OCI-LY1 (cell line): ENCODE results near the gene PDE11A.

ENCODE experiments used
- H2AFZ ChIP-seq: fragments of 200-600 bp; sonication (generic), shearing (Covaris generic); 2 replicates; pipeline ENCODE4 v1.6.0; 2014; ENCODE audit warnings: antibody characterized with exemption, mild to moderate bottlenecking, low read length
- H3F3A ChIP-seq: fragments of 200-600 bp; sonication (generic), shearing (Covaris generic); 2 replicates; pipeline ENCODE4 v1.6.0; 2014; ENCODE audit warnings: mild to moderate bottlenecking, antibody characterized with exemption, low read length, moderate library complexity; ENCODE audit not compliant: insufficient read depth
- H3K27ac ChIP-seq: fragments of 200-600 bp; sonication (generic); 2 replicates; pipeline ENCODE4 v1.5.1; 2014; ENCODE audit warnings: low read length, mixed run types, mild to moderate bottlenecking, low read depth; ENCODE audit not compliant: poor library complexity, severe bottlenecking
- H3K27me3 ChIP-seq: fragments of 200-600 bp; sonication (generic); 2 replicates; pipeline ENCODE4 v1.6.0; 2014; ENCODE audit warnings: antibody characterized with exemption, mild to moderate bottlenecking, low read length, moderate library complexity; ENCODE audit not compliant: insufficient read depth
- H3K36me3 ChIP-seq: fragments of 200-600 bp; sonication (generic); 2 replicates; pipeline ENCODE4 v1.6.1; 2014; ENCODE audit warnings: mild to moderate bottlenecking, antibody characterized with exemption, low read length, moderate library complexity, mixed read lengths; ENCODE audit not compliant: insufficient read depth
- H3K4me1 ChIP-seq: fragments of 200-600 bp; sonication (generic); 2 replicates; pipeline ENCODE4 v1.5.1; 2014; ENCODE audit warnings: mild to moderate bottlenecking, low read length, moderate library complexity; ENCODE audit not compliant: insufficient read depth, severe bottlenecking
- H3K4me2 ChIP-seq: fragments of 200-600 bp; sonication (generic), shearing (Covaris generic); 2 replicates; pipeline ENCODE4 v1.6.1; 2014; ENCODE audit warnings: low read length
- H3K4me3 ChIP-seq: fragments of 200-600 bp; sonication (generic); 2 replicates; pipeline ENCODE4 v1.5.1; 2014; ENCODE audit warnings: low read length, low read depth, mild to moderate bottlenecking, mixed read lengths; ENCODE audit not compliant: poor library complexity, severe bottlenecking
- H3K79me2 ChIP-seq: fragments of 200-600 bp; shearing (Covaris generic); 2 replicates; pipeline ENCODE4 v1.6.1; 2016; ENCODE audit warnings: mixed run types, low read length, mixed read lengths; ENCODE audit not compliant: insufficient read depth
- H3K9ac ChIP-seq: fragments of 200-600 bp; sonication (generic), shearing (Covaris generic); 2 replicates; pipeline ENCODE4 v1.6.1; 2014; ENCODE audit warnings: mild to moderate bottlenecking, low read length, mixed read lengths
- H3K9me2 ChIP-seq: fragments of 200-600 bp; sonication (generic), shearing (Covaris generic); 2 replicates; pipeline ENCODE4 v1.6.1; 2014; ENCODE audit warnings: low read depth, mild to moderate bottlenecking, low read length, mixed read lengths
- H3K9me3 ChIP-seq: fragments of 200-600 bp; shearing (Covaris generic); 2 replicates; pipeline ENCODE4 v1.6.1; 2014; ENCODE audit warnings: low read length, mixed read lengths
- H4K20me1 ChIP-seq: fragments of 200-600 bp; sonication (generic), shearing (Covaris generic); 2 replicates; pipeline ENCODE4 v1.6.0; 2016; ENCODE audit warnings: mild to moderate bottlenecking, low read length; ENCODE audit not compliant: insufficient read depth
- EZH2 ChIP-seq: fragments of 200-600 bp; sonication (generic), shearing (Covaris generic); IDR thresholded peaks from 2 replicates; pipeline ENCODE4 v1.8.0; 2017; ENCODE audit warnings: borderline replicate concordance, mixed run types, mild to moderate bottlenecking, antibody characterized with exemption, low read length, moderate library complexity, mixed read lengths
- TF ChIP-seq, protein P1 (sequence below): fragments of 200-600 bp; sonication (generic), shearing (Covaris generic); IDR thresholded peaks from 2 replicates; pipeline ENCODE4 v1.5.1; 2017; ENCODE audit warnings: mild to moderate bottlenecking, antibody characterized with exemption, low read length, moderate library complexity, mixed read lengths

PDE11A gene

GRCh38 chr2:177629357-177630024, 443.1 kb downstream of the PDE11A start:
- peak overlapping the region; percentile 53 for H3K9ac ChIP-seq
- H3F3A ChIP-seq, result 0 out of 2 replicates have a peak, but pooled peaks cover 3% of the 10 kb centered on the region
- H3K4me1 ChIP-seq, result peaks cover 71% of the 10 kb centered on the region
- H3K79me2 ChIP-seq, result no peaks in the 10 kb centered on the region
- peak overlapping the region; percentile 94 for H3K27ac ChIP-seq
- TF ChIP-seq, protein P1, sequence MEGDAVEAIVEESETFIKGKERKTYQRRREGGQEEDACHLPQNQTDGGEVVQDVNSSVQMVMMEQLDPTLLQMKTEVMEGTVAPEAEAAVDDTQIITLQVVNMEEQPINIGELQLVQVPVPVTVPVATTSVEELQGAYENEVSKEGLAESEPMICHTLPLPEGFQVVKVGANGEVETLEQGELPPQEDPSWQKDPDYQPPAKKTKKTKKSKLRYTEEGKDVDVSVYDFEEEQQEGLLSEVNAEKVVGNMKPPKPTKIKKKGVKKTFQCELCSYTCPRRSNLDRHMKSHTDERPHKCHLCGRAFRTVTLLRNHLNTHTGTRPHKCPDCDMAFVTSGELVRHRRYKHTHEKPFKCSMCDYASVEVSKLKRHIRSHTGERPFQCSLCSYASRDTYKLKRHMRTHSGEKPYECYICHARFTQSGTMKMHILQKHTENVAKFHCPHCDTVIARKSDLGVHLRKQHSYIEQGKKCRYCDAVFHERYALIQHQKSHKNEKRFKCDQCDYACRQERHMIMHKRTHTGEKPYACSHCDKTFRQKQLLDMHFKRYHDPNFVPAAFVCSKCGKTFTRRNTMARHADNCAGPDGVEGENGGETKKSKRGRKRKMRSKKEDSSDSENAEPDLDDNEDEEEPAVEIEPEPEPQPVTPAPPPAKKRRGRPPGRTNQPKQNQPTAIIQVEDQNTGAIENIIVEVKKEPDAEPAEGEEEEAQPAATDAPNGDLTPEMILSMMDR, result no peak
- no peak for TF ChIP-seq EZH2
- H3K36me3 ChIP-seq, result no peaks in the 10 kb centered on the region
- peak overlapping the region; percentile 26 for H3K4me2 ChIP-seq
- H3K4me3 ChIP-seq, result peak overlapping the region; percentile 13
- H3K27me3 ChIP-seq, result no peaks in the 10 kb centered on the region
- H3K9me2 ChIP-seq, result no peaks in the 10 kb centered on the region
- H3K9me3 ChIP-seq, result no peaks in the 10 kb centered on the region
- H2AFZ ChIP-seq, result no peak overlapping the region
- no peaks in the 10 kb centered on the region for H4K20me1 ChIP-seq

GRCh38 chr2:177628831-177629230, 443.7 kb downstream of the PDE11A start:
- peak overlapping the region; percentile 53 for H3K9ac ChIP-seq
- no peaks in the 10 kb centered on the region for H3K27me3 ChIP-seq
- no peaks in the 10 kb centered on the region for H3K36me3 ChIP-seq
- peak overlapping the region; percentile 13 for H3K4me3 ChIP-seq
- H3K79me2 ChIP-seq, result no peaks in the 10 kb centered on the region
- 0 out of 2 replicates have a peak, but pooled peaks cover 3% of the 10 kb centered on the region for H3F3A ChIP-seq
- TF ChIP-seq, protein P1, result no peak
- no peak for TF ChIP-seq EZH2
- H3K4me1 ChIP-seq, result peaks cover 72% of the 10 kb centered on the region
- H3K9me2 ChIP-seq, result no peaks in the 10 kb centered on the region
- peak overlapping the region; percentile 94 for H3K27ac ChIP-seq
- H3K4me2 ChIP-seq, result peak overlapping the region; percentile 26
- no peak overlapping the region for H2AFZ ChIP-seq
- H4K20me1 ChIP-seq, result no peaks in the 10 kb centered on the region
- H3K9me3 ChIP-seq, result no peaks in the 10 kb centered on the region

- Histone ChIP-seq H3K4me3 (peak overlapping the region; percentile 33), H3K36me3 (no peaks in the 10 kb centered on the region), H2AFZ (0 out of 2 replicates have a peak overlapping the region, but pooled peaks have one; percentile 16), H4K20me1 (no peaks in the 10 kb centered on the region), H3F3A (no peaks in the 10 kb centered on the region), H3K4me1 (peaks cover 65% of the 10 kb centered on the region), H3K9me3 (no peaks in the 10 kb centered on the region), H3K27ac (peak overlapping the region; percentile 68), H3K79me2 (no peaks in the 10 kb centered on the region), H3K4me2 (peak overlapping the region; percentile 55), H3K9ac (peak overlapping the region; percentile 39; the same call in 1 of the 2 replicates), H3K27me3 (no peaks in the 10 kb centered on the region), H3K9me2 (no peaks in the 10 kb centered on the region)
- TF ChIP-seq, protein P1, result no peak
- TF ChIP-seq EZH2, result no peak
Observed at GRCh38 chr2:177625744-177626650, 446.6 kb downstream of the PDE11A start.
